ENCODE data around the gene AMY1C. TPM values are rescaled to one million over a fixed set of nuclear protein-coding genes. Genes with fewer than 3 reads are reported as not detected.
"Not testable (repeated sequence)": the region's sequence is repeated elsewhere in the genome, so short reads cannot be mapped to it uniquely, and the experiment has no call there.

AMY1C gene
- not detected for polyA plus RNA-seq (2012; ENCODE audit: insufficient read depth, insufficient read length)

DNA sequence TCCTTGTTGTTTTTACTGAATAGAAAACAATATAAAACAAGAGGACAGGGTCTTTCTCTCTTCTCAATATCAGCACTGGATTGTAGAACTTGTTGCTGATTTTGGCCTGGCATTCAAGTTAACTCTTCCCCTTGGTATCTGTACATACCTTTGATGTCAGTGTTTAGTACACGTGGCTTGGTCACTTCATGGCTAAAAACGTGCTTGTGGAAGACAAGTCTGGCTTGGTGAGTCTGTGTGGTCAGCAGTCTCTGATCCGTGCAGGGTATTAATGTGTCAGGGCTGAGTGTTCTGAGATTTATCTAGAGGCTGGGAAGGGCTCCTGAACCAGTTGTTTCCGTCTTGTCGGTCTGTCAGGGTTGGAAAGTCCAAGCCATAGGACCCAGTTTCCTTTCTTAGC is at the start of gene AMY1C:
Gene AMY1C (plus strand): TSS at position 301 of the 400 bp plus-strand sequence. CDS start 572 bp downstream, outside the sequence.
- not testable (repeated sequence) for H3K4me3 ChIP-seq (ENCODE audit: low read length); DNase-seq (ENCODE audit: low read depth, low spot score)

DNA sequence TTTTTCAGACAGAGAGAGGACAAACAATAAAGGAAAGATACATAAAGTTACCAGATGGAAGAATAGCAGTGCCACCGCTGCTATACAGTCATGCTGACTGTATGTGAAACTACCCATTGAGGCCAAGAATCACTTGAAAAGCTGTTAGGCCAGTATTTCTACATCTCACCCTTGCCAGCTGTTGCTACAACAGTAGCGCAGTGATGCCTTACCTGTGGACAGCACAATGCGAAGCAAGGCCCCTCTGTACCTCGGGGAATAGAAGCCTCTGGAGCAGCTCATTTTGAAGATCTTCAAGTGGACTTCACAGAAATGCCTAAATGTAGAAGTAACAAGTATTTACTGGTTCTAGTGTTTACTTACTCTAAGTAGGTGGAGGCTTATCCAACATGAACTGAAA is 49.0 kb upstream of the AMY1C start:
- DNase-seq (ENCODE audit: low read depth, low spot score); H3K4me3 ChIP-seq (ENCODE audit: low read length): not testable (repeated sequence)

DNA sequence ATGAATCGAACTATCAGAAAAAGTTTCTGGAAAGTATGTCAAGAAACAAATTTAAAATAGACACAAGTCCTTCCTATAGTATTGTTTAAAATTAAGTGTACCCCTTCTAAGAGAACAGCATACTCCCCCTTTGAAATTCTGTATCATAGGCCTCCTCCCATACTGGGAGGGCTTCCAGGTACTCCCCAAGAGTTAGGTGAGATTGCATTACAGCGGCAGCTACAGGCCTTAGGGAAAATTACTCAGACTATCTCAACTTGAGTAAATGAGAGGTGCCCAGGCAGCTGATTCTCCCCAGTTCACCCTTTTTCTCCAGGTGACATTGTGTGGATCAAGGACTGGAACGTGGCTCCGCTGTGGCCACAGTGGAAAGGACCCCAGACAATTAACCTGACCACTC is 48.4 kb upstream of the AMY1C start:
- DNase-seq (ENCODE audit: low read depth, low spot score), result not testable (repeated sequence)

DNA sequence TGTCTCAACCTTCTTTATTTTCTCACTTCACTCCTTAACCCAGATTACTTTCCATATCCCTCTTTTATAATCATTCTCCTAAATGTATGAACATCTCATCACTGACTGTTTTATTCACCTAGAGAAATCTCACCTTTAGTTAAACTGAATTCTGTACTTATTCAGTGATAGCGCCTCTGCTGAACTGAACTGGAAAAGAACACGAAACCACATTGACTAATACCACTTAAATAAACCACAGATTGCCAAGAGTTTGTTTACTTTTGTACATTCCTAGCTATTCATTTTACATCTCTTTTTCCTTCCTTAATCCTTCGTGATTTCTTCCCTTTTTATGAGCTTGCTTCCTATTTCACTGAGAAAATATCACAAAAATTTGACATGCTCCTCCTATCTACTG is 42.0 kb upstream of the AMY1C start:
- H3K4me3 ChIP-seq (ENCODE audit: low read length); DNase-seq (ENCODE audit: low read depth, low spot score): not testable (repeated sequence)

More for the DNA sequence above, 48.4 kb upstream of the AMY1C start:
- not testable (repeated sequence) for H3K4me3 ChIP-seq (ENCODE audit: low read length)

DNA sequence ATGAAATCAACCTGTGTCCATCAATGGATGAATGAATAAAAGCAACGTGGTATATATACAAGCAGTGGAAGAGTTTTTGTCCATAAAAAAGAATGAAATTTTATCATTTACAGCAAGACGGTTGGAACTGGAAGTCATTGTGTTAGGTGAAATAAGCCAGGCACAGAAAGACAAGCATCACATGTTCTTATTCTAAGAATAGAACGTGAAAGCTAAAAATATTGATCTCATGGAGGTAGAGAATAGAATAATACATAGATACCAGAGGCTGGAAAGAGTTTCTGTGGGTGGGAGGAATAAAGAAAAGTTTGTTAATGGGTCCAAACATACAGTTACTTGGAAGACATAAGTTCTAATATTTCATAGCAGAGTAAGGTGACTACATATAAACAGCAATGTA is 39.3 kb upstream of the AMY1C start:
- H3K4me3 ChIP-seq (ENCODE audit: low read length); DNase-seq (ENCODE audit: low read depth, low spot score): not testable (repeated sequence)

DNA sequence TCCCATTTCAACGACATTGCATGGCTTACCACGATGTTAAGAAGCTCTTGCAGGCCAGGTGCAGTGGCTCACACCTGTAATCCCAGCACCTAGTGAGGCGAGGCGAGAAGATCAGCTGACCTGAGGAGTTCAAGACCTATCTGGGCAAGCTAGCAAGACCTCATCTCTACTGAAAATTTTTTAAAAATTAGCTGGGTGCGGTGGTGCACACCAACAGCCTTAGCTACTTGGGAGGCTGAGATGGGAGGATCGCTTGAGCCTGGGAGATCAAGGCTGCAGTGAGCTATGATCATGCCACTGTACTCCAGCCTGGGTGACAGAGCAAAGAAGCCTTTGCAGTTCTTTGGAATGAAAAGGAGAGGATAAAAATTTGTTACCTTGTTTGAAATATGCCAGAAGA is 32.3 kb upstream of the AMY1C start:
- DNase-seq (ENCODE audit: low read depth, low spot score); H3K4me3 ChIP-seq (ENCODE audit: low read length): not testable (repeated sequence)

DNA sequence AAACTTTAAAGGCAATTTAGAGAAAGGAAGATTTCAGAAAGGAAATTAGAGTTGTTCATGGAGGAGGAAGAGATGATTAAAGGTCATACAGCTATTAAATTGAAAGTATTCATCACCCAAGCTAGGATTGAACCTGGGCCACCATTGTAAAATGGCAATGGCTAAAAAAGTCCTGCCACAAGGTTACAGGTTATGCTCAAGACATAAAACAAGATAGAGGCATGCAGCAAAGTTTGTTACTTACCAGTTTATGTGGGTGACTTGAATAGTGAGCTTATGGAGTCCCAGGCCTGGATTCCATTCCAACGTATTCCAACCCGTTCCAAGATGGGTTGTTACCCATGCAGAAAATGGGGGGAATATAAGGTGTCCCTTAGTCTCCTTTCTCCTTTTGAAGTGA is 28.2 kb upstream of the AMY1C start:
- not testable (repeated sequence) for H3K4me3 ChIP-seq (ENCODE audit: low read length); DNase-seq (ENCODE audit: low read depth, low spot score)

DNA sequence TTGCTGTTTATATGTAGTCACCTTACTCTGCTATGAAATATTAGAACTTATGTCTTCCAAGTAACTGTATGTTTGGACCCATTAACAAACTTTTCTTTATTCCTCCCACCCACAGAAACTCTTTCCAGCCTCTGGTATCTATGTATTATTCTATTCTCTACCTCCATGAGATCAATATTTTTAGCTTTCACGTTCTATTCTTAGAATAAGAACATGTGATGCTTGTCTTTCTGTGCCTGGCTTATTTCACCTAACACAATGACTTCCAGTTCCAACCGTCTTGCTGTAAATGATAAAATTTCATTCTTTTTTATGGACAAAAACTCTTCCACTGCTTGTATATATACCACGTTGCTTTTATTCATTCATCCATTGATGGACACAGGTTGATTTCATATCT is 14.4 kb upstream of the AMY1C start:
- not testable (repeated sequence) for DNase-seq (ENCODE audit: low read depth, low spot score); H3K4me3 ChIP-seq (ENCODE audit: low read length)

DNA sequence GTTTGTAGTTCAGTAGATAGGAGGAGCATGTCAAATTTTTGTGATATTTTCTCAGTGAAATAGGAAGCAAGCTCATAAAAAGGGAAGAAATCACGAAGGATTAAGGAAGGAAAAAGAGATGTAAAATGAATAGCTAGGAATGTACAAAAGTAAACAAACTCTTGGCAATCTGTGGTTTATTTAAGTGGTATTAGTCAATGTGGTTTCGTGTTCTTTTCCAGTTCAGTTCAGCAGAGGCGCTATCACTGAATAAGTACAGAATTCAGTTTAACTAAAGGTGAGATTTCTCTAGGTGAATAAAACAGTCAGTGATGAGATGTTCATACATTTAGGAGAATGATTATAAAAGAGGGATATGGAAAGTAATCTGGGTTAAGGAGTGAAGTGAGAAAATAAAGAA is 11.7 kb upstream of the AMY1C start:
- not testable (repeated sequence) for DNase-seq (ENCODE audit: low read depth, low spot score); H3K4me3 ChIP-seq (ENCODE audit: low read length)

DNA sequence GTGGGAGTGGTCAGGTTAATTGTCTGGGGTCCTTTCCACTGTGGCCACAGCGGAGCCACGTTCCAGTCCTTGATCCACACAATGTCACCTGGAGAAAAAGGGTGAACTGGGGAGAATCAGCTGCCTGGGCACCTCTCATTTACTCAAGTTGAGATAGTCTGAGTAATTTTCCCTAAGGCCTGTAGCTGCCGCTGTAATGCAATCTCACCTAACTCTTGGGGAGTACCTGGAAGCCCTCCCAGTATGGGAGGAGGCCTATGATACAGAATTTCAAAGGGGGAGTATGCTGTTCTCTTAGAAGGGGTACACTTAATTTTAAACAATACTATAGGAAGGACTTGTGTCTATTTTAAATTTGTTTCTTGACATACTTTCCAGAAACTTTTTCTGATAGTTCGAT is 5.2 kb upstream of the AMY1C start:
- not testable (repeated sequence) for DNase-seq (ENCODE audit: low read depth, low spot score); H3K4me3 ChIP-seq (ENCODE audit: low read length)

DNA sequence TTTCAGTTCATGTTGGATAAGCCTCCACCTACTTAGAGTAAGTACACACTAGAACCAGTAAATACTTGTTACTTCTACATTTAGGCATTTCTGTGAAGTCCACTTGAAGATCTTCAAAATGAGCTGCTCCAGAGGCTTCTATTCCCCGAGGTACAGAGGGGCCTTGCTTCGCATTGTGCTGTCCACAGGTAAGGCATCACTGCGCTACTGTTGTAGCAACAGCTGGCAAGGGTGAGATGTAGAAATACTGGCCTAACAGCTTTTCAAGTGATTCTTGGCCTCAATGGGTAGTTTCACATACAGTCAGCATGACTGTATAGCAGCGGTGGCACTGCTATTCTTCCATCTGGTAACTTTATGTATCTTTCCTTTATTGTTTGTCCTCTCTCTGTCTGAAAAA is 4.7 kb upstream of the AMY1C start:
- not testable (repeated sequence) for DNase-seq (ENCODE audit: low read depth, low spot score); H3K4me3 ChIP-seq (ENCODE audit: low read length)

DNA sequence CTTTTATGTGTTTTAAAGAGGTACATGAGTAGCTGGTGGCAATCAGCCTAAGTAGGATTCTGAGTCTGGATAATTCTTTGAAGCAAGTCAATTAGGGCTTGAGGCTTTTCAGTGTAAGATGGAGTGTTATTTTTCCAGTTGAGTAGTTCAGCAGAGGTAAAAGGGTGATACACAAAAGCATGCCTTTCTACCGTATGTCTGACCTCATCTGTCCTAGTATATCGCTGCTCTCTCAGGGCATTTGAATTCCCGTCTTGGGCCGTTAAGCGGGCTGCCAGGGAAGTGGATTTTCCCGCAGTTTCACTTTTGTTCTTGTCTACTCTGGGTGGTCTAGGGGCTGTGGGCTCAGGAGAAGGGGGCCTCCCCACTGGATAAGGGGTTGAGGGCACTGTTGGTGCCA is 1.4 kb upstream of the AMY1C start:
- not testable (repeated sequence) for H3K4me3 ChIP-seq (ENCODE audit: low read length); DNase-seq (ENCODE audit: low read depth, low spot score)

DNA sequence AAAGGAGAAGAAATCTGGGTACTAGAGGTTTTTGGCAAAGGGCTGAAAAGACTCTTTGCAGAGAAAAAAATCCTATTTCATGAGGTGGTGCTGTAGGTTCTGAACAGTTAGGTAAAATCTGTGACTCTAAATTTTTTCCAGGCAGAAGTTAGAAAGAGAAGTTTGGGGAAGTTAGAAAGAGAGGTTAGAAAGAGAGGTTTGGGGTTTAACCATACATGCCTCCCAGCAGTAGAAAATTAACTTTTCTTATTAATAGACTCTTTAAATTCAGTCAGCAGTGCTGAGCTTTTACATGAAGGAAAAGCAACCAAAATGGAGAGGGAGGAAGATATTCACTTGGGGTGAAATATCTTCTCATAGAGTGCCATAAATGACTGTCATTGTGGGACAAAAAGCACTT is 12.2 kb downstream of the AMY1C start:
- DNase-seq (ENCODE audit: low read depth, low spot score), result no peak
- H3K4me3 ChIP-seq (ENCODE audit: low read length), result no peak overlapping the region

DNA sequence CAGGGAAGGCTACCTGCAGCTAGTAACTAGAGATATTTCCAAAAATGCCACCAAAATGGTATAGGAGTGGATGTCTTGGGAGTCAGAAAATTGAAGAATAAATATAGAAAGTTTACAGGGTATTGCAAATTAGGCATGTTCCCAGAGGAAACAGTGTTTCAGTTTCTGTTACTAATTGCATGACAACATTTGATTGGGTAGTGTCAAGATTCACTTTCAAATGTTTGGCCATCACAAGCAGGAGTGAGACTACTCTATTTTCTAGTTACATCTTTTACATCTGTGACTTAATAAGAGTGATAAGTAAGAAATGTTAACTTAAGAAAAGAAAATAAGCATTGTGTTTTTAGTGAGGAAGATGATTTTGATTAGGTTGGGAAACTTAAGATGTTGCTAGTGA is 30.2 kb downstream of the AMY1C start:
- no peak overlapping the region for H3K4me3 ChIP-seq (ENCODE audit: low read length)
- DNase-seq (ENCODE audit: low read depth, low spot score), result no peak

DNA sequence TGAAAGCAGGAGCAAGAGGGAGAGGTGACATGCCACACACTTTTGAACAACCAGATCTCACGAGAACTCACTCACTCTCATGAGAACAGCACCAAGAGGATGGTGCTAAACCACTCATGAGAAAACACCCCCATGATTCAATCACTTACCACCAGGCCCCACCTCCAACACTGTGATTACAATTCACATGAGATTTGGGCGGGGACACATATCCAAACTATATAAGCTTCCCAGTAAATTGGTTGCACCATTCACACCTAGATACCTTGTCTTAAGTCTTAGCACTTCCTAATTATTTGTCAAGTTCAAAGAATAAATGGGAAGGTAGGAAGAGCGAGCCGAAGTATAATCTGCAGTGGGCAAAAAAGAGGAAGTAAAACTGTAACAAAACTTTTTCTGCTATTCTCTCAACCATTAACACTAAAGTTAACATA is 34.3 kb downstream of the AMY1C start:
- no peak for DNase-seq (ENCODE audit: low read depth, low spot score)
- no peak overlapping the region for H3K4me3 ChIP-seq (ENCODE audit: low read length)

DNA sequence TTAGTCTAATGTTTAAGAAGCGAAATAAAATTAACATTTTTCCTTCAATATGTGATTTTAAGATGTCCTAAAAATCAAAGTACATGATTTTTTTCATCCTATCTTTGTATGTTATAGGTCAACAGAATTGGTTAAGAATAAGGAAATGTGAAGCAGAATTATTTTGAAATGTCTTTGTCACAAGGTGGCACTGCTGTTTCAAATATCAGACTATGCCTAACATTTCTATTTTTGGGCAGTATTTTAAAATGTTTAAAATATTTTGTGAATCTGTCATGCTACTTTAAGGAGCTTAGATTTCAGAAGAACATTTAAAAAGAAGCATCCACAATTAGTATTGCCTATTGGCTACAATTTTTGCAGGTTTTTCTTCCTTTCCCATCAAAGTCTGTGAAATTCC is 38.7 kb downstream of the AMY1C start:
- DNase-seq (ENCODE audit: low read depth, low spot score), result peak; percentile 1
- H3K4me3 ChIP-seq (ENCODE audit: low read length), result no peak overlapping the region

DNA sequence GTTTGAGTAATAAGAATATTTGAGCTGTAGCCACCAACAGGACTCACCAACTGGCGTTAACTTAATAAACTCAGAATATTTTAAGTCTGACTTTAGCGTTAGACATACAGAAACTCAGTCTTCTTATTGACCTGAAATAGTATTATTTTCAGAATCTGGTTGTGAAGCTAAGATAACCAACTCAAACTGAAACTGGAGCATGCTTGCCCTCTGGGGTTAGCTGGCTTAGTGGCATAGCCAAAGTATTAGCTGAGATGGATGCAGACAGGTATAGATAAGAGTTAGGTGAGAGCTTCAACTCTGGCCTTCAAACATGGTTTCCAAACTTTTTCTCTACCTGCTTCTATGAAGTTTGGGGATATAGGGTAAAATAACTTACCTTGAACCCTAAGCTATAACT is 40.5 kb downstream of the AMY1C start:
- DNase-seq (ENCODE audit: low read depth, low spot score), result no peak
- no peak overlapping the region for H3K4me3 ChIP-seq (ENCODE audit: low read length)
